Measurements from ENCODE around the gene MYOF.

MYOF gene

DNA sequence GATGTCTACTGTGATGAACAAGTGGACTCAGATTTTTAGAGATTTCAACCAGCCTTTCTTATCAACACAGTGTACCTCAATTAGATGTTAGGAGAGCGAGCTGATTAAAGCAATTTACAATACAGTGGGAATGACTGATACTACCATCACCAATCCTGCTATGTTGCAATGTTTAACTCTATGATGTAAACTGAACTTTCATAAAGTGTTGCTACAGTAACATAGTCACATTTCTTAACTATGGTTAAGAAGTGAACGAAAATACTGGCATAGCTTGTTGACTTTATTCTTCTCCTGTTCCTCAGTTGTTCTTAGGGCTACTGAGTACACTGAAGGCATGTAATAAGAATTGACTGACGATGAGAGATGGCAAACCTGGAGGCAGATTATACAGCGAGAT lies 139.8 kb downstream of the MYOF start:
- Histone ChIP-seq H3K27me3 (replicated peaks) (no peaks in the 10 kb centered on the region), H3K36me3 (replicated peaks) (peaks cover 90% of the 10 kb centered on the region), H3K4me3 (ENCODE audit: low read depth, low read length) (no peak overlapping the region), H3K27ac (no peak overlapping the region)
- no peak for DNase-seq
- TF ChIP-seq, protein P1, sequence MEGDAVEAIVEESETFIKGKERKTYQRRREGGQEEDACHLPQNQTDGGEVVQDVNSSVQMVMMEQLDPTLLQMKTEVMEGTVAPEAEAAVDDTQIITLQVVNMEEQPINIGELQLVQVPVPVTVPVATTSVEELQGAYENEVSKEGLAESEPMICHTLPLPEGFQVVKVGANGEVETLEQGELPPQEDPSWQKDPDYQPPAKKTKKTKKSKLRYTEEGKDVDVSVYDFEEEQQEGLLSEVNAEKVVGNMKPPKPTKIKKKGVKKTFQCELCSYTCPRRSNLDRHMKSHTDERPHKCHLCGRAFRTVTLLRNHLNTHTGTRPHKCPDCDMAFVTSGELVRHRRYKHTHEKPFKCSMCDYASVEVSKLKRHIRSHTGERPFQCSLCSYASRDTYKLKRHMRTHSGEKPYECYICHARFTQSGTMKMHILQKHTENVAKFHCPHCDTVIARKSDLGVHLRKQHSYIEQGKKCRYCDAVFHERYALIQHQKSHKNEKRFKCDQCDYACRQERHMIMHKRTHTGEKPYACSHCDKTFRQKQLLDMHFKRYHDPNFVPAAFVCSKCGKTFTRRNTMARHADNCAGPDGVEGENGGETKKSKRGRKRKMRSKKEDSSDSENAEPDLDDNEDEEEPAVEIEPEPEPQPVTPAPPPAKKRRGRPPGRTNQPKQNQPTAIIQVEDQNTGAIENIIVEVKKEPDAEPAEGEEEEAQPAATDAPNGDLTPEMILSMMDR (IDR thresholded peaks at IDR 0.05; ENCODE audit: low read depth, low read length, missing control alignments) = no peak
- in situ Hi-C loops (cut with HindIII; ENCODE audit: low pct_ligation_motif_present, low sequenced_read_pairs) = no loop called here

DNA sequence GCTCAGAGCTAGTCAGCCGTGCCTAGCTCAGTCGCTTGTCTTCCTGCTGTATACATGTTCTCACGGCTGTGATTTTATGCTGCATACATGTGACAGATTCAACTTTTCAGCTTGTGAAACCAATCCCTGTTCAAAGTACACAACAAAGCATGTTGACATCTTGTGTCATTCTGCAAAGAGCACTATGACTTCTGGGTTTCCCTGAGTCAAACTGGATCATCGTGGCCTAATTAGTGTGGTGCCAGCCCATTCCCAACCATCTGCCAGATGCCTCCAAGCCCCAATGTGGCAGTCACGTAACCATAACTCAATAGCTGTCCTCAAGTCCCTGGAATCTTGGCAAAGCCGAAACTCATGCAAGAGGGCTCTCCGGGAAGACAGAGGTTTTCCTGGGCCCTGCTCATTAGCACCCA lies 144.8 kb downstream of the MYOF start:
- H3K4me3 ChIP-seq (ENCODE audit: low read depth, low read length) = no peak overlapping the region
- H3K27ac ChIP-seq = no peak overlapping the region
- H3K36me3 ChIP-seq (replicated peaks) = peaks cover 93% of the 10 kb centered on the region
- no peaks in the 10 kb centered on the region for H3K27me3 ChIP-seq (replicated peaks)
- TF ChIP-seq, protein P1 (IDR thresholded peaks at IDR 0.05; ENCODE audit: low read depth, low read length, missing control alignments) = no peak
- DNase-seq = no peak
- in situ Hi-C loops (cut with HindIII; ENCODE audit: low pct_ligation_motif_present, low sequenced_read_pairs) = no loop called here

DNA sequence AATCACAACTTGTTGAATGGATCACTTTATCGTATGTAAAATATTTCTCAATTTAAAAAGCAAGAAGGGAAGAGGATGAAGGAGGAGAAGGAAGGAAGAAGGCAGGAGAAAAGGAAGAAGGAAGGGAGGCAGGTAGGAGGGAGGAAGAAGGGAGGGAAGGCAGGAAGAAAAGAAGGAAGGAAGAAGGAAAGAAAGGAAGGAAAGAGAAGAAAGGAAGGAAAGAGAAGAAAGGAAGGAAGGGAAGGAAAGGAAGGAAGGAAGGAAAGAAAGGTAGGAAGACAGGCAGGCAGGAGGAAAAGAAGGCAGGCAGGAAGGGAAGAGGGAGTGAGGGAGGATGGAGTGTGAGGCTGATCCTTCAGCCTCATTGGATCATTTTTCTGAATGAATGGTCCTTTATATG lies 145.5 kb downstream of the MYOF start:
- H3K27ac ChIP-seq = no peak overlapping the region
- TF ChIP-seq, protein P1 (IDR thresholded peaks at IDR 0.05; ENCODE audit: low read depth, low read length, missing control alignments) = no peak
- H3K36me3 ChIP-seq (replicated peaks) = peaks cover 93% of the 10 kb centered on the region
- no peak for DNase-seq
- H3K4me3 ChIP-seq (ENCODE audit: low read depth, low read length) = no peak overlapping the region
- in situ Hi-C loops (cut with HindIII; ENCODE audit: low pct_ligation_motif_present, low sequenced_read_pairs) = no loop called here
- no peaks in the 10 kb centered on the region for H3K27me3 ChIP-seq (replicated peaks)

DNA sequence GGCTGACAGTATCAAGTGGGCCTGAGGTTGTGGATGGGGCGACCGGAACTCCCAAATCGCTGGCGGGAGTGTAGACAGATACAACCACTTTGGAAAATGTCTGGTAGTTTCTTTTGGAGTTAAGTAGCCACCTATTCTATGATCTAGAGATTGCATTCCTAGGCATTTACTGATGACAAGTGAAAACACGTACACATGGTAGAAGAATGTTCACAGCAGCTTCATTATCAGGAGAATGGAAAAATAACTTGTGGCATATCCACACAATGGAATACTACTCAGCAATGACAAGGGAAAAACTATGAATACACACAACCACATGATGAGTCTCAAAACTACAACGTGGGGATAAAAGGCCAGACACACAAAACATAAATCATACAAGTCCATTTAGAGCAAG lies 146.0 kb downstream of the MYOF start:
- no peak for DNase-seq
- Histone ChIP-seq H3K27me3 (replicated peaks) (no peaks in the 10 kb centered on the region), H3K36me3 (replicated peaks) (peaks cover 92% of the 10 kb centered on the region), H3K27ac (no peak overlapping the region), H3K4me3 (ENCODE audit: low read depth, low read length) (no peak overlapping the region)
- in situ Hi-C loops (cut with HindIII; ENCODE audit: low pct_ligation_motif_present, low sequenced_read_pairs) = no loop called here
- TF ChIP-seq, protein P1 (IDR thresholded peaks at IDR 0.05; ENCODE audit: low read depth, low read length, missing control alignments) = no peak

DNA sequence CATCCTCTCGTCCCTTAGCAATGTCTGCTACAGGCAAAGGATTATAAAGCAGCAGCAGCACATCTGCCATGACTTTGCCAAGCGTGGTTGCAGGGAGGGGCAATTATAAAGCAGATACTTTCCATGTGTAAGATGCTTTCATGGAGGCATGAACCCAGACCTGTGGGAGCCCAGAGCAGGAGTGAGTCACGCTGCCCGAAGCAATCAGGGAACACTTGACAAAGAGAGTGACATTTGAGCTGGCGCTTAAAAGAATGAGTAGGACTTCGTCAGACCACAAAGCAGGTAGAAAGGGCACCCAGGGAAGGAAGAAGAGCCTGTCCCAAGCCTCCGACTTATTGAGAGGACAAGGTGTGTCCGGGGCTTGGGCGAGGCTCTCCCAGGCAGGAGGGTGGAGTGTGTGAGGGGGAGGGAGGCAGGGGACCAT lies 147.2 kb downstream of the MYOF start:
- no peak for DNase-seq
- no peak overlapping the region for H3K27ac ChIP-seq
- in situ Hi-C loops (cut with HindIII; ENCODE audit: low pct_ligation_motif_present, low sequenced_read_pairs) = no loop called here

DNA sequence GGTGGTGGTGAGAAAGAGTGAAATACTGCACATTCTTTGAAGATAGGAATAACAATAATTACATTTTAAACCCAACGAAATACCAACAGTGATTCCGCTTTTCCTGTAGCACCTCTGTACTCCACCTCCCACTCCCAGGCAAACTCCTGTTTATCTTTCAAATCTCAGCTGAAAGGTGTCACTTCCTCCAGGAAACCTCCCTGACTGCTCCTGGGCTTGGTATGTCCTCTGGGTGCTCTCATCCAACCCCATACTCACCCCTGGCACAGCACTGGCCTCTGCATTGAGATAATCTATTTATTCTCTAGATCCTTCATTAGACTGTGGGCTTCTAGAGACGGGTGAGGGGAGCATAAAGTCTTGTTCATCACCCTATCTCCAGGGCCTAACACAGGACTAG lies 148.0 kb downstream of the MYOF start:
- Histone ChIP-seq H3K4me3 (ENCODE audit: low read depth, low read length) (no peak overlapping the region), H3K36me3 (replicated peaks) (peaks cover 93% of the 10 kb centered on the region), H3K27ac (no peak overlapping the region), H3K27me3 (replicated peaks) (no peaks in the 10 kb centered on the region)
- no peak for DNase-seq
- in situ Hi-C loops (cut with HindIII; ENCODE audit: low pct_ligation_motif_present, low sequenced_read_pairs) = no loop called here
- TF ChIP-seq, protein P1 (IDR thresholded peaks at IDR 0.05; ENCODE audit: low read depth, low read length, missing control alignments) = no peak

More for the DNA sequence above, 147.2 kb downstream of the MYOF start:
- TF ChIP-seq, protein P1 (IDR thresholded peaks at IDR 0.05; ENCODE audit: low read depth, low read length, missing control alignments) = no peak
- Histone ChIP-seq H3K4me3 (ENCODE audit: low read depth, low read length) (no peak overlapping the region), H3K27me3 (replicated peaks) (no peaks in the 10 kb centered on the region), H3K36me3 (replicated peaks) (peaks cover 93% of the 10 kb centered on the region)

All from brain microvascular endothelial cell (primary cell).